Muscle of arm (tissue), 12 donors: ENCODE data around the gene RAD23B. TPM values are rescaled to one million over a fixed set of nuclear protein-coding genes. Genes with fewer than 3 reads are reported as not detected.

Source experiments
- DNase-seq: peaks from one replicate; pipeline ENCODE4 v3.0.0-alpha.2; 2013
- polyA plus RNA-seq, 12 donors: library from polyadenylated mRNA; unstranded; fragments of 120-200 nt; gene quantifications; one replicate each; pipeline ENCODE4 v1.2.1, GENCODE V29; 2013; ENCODE audit not compliant: insufficient read length in 12 of 12

RAD23B gene
- polyA plus RNA-seq, 12 donors: 124 to 150 (median 137) TPM; not detected in 1

GRCh38 chr9:107373809-107374208 lies 90.7 kb downstream of the RAD23B start:
- no peak for DNase-seq

- no peak for DNase-seq
Observed at GRCh38 chr9:107375001-107375400, 91.9 kb downstream of the RAD23B start.

GRCh38 chr9:107375651-107376369 lies 92.7 kb downstream of the RAD23B start:
- no peak for DNase-seq

- no peak for DNase-seq
Observed at GRCh38 chr9:107378006-107378405, 94.9 kb downstream of the RAD23B start.

Other genes starting within 250 kb of the RAD23B start
- gene KLF4, start 206.5 kb downstream of the RAD23B start, polyA plus RNA-seq: 100 to 1,000 TPM in 1 of 12 donors, 10 to 100 TPM in 10, not detected in 1; 15.2 to 131 (median 48.7) TPM